Measurements from ENCODE around the gene CELA2B.
"Not testable (repeated sequence)": the region's sequence is repeated elsewhere in the genome, so short reads cannot be mapped to it uniquely, and the experiment has no call there.

CELA2B gene

DNA sequence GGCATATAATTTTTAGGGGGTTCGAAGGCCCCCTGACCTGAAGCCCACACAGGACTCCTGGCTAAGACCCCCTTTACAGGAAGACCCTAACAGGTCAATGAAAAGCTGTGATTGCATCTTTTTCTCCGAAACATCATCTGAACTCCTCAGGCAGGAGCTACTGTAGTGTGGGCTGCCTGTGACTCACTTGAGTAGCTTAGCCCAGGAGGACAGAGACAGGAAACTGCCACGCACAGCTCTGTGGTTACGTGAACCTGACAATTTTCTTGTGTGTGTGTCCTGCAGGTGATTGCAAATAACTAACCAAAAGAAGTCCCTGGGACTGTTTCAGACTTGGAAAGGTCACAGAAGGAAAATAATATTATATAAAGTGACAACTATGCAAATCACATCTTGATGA is 15.1 kb downstream of the CELA2B start:
- not testable (repeated sequence) for H3K27ac ChIP-seq; DNase-seq (ENCODE audit: low read depth, low spot score)

DNA sequence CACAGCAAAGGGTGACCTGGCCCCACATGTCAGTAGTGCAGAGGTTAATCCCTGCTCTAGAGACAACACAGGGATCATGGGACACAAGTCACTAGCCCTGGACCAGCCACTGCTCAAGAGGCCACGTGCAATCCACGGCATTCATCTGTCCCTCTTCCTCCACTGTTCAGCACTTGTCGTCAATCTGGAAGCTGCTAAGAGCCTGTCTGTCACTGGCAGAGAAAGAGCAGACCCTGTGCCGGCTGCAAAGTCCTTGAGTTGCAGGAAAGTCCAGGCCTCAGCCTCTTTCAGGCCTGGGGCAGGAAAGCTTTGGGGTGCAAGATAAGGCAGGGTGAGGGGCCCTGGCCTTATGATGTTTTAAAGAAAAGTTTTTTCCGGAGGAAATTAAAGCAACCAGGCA is 16.7 kb downstream of the CELA2B start:
- H3K27ac ChIP-seq = no peak overlapping the region
- no peak for DNase-seq (ENCODE audit: low read depth, low spot score)

DNA sequence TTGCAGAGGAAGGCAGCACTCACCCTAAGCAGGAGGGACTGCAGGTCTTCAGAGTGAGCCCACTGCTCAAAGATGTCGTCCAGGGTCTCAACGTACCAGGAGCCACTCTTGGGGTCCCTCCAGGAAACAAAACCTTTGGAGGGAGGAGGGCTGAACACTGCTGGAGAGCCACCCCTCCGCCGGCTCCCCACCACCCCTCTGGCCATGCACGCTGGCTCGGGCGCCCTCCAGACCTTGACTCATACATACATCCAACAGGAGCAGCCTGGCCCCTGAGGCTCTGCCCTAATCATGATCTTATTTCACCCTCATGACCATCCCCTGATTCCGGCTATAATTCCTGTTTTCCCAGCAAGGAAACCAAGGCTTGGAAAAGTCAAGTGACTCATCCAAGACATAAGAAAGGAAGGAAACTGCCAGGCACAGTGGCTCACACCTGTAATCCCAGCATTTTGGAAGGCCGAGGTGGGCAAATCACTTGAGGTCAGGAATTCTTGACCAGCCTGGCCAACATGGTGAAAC is 18.0 kb downstream of the CELA2B start:
- H3K27ac ChIP-seq = no peak overlapping the region
- no peak for DNase-seq (ENCODE audit: low read depth, low spot score)

DNA sequence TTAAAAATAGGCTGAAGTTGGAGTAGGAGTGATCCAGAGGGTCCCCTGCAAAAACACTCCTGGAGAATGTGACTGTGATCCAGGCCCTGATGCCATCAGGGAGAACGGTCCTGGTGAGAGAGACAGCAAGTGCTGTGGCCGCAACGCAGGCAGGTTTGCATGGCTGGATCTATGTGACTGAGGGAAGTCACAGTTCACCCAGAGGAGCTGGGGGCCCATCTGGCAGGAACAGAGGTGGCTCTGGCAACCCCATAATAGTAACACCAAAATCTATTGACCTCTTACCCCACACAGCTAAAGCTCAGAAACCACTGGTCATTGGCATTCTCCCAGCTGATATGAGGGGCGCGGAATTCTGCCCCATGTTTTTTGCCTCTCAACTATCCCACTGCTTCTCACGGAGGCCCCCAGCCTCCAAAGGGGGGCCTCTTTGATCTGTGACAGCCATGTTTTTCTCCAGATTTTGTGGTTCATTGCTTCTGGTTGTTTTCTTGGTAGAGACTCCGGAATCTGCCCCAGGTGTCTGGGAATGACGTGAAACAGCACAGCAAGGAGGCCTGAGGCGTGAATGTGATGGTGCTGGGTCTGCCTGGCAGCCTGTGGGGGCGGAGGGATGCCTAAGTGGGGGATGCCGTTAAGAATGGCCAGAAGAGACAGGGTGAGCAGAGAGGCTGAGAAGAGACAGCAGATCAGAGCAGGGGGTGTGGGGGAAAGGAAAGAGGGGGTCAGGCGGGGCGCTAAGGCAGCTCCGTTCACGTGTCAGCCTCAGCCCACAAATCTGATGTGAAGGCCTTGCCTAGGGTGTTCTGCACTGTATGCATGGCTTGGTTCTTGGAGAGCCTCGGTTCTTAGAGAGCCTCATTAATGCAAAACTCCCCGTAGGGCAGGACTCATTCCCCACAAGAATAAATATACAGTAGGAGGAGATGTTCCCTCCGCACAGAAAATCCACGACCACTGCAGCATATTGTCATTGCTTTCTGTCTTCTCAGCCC is 24.6 kb downstream of the CELA2B start:
- DNase-seq (ENCODE audit: low read depth, low spot score) = no peak

DNA sequence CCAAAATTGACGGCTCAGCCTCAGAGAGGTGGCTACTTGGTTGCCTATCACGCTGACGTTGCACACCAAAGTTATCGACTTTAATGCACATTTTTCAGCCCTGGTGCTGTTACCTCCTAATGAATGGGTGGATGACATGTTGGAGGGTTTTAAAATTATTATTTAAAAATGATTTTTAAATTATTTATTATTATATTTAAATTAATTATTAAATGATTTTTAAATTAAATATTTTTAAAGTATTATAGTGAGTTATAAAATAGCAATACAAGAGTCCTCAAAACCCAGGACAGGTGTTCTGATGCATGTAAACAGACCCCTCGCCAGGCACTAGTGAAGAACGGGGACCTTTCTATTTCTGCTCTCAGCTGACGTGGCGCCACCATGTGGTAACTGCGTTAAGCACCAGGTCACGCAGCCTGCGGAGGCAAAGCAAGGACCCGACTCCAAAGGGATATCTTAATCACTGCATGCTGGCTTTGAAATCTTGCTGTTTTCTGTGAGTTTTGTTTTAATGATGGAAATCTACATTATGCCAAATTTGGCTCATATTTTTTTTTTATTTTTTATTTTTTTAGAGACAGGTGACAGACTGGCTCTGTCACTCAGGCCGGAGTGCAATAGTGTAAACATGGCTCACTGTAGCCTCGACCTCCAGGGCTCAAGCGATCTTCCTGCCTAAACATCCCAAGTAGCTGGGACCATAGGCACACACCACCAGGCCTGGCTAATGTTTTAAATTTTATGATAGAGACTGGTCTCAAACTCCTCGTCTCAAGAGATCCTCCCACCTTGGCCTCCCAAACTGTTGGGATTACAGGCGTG is 25.5 kb downstream of the CELA2B start:
- DNase-seq (ENCODE audit: low read depth, low spot score) = no peak
- no peak overlapping the region for H3K27ac ChIP-seq

More for the DNA sequence above, 24.6 kb downstream of the CELA2B start:
- H3K27ac ChIP-seq = no peak overlapping the region

DNA sequence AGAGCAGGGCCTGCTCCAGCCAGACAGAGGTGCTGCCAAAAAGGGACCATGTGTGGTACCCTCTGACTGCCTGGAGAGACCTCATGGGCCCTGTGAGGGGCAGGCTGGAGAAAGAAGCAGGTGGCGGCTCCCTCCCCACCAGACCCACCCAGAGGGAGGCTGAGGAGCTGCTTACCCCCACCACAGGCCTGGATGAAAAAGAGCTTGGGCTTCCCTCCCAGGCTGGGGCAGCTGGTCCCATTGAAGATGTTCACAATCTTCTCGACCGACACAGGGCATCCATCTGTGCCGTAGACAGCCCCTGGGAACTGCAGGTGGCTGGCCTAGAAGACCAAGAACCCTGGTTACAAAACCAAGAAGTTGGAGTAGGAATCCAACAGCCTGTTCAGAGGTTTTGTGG is 28.5 kb downstream of the CELA2B start:
- no peak overlapping the region for H3K27ac ChIP-seq
- DNase-seq (ENCODE audit: low read depth, low spot score) = no peak

DNA sequence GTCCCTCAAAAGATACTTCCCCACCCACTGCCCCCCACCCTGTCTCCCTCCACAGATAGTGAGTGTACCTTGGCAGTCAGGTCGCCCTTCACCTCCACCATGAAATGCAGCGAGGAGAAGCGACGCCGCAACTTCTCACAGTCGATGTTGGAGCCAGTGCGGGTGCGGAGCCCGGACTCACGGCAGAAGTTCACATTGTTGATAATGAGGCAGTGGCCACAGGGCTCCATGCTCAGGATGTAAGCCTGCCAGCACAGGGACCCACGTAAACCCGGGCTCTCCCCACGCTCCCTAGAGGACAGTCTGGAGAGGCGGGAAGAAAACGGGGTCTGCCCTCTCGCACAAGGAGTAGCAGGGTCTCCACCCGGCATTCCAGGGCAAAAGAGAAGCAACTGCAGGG is 30.9 kb downstream of the CELA2B start:
- H3K27ac ChIP-seq = no peak overlapping the region
- no peak for DNase-seq (ENCODE audit: low read depth, low spot score)

DNA sequence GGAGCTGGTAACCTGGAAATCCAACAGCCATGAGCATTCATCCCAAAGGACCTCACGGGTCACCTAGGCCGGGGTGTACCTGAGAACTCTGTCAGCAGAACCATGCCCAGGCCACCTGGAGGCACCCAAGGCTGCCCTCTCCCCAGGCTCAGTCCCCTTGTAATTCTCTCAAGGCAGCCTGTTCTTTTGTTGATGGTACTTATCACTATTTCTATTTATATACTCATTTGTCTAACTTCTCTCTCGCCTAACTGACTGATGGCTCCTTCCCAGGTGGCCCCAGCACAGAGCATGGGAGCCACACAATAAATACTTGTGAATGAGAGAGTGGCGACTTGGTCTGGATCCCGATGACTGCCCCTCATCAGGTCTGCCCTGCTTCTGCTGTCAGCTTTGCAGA is 31.4 kb downstream of the CELA2B start:
- no peak overlapping the region for H3K27ac ChIP-seq
- no peak for DNase-seq (ENCODE audit: low read depth, low spot score)

DNA sequence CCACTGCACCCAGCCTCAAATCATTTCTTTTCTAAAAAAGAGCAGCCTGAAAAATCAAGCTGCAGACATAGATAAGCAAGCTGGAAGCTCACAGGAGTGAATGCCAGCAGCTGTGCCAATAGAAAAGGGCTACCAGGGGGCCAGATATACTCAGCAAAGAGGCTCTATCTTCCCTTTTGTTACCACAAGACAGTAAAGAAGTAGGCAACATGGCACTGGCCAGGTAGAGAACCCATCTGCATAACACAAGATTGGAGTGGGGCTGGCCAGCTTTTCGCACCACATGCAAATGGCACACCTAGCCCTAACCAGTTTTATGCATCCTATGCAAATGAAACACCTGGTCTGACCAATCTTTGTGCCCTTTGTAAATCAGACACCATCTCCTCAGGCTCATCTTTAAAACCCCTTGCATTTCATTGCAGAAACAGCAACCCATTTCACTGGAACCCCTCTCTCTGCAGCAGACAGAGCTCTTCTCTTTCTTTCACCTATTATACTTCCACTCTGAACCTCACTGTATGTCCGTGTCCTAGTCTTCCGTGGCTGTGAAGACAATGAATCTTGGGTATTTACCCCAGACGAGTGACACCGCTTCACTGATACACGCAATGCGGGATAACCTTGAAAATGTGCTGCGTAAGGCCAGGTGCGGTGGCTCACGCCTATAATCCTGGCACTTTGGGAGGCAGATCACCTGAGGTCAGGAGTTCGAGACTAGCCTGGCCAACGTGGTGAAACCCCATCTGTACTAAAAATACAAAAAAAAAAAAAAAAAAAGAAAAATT is 33.0 kb downstream of the CELA2B start:
- H3K27ac ChIP-seq = no peak overlapping the region
- DNase-seq (ENCODE audit: low read depth, low spot score) = no peak

DNA sequence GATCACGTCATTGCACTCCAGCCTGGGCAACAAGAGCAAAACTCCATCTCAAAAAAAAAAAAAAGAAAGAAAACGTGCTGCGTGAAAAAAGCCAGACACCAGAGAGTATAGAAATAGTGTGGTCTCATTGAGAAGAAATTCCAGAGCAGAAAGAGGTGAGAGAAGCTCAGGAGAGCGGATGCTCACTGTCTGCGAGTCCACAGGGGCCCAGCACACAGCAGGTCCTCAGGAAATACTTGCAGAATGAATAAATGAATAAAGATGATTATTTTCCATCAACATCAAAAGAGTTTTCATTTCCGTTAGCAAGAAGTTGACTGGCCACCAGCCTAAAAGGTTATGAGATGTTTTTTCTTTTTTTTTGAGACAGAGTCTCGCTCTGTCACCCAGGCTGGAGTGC is 33.7 kb downstream of the CELA2B start:
- DNase-seq (ENCODE audit: low read depth, low spot score) = no peak
- no peak overlapping the region for H3K27ac ChIP-seq

DNA sequence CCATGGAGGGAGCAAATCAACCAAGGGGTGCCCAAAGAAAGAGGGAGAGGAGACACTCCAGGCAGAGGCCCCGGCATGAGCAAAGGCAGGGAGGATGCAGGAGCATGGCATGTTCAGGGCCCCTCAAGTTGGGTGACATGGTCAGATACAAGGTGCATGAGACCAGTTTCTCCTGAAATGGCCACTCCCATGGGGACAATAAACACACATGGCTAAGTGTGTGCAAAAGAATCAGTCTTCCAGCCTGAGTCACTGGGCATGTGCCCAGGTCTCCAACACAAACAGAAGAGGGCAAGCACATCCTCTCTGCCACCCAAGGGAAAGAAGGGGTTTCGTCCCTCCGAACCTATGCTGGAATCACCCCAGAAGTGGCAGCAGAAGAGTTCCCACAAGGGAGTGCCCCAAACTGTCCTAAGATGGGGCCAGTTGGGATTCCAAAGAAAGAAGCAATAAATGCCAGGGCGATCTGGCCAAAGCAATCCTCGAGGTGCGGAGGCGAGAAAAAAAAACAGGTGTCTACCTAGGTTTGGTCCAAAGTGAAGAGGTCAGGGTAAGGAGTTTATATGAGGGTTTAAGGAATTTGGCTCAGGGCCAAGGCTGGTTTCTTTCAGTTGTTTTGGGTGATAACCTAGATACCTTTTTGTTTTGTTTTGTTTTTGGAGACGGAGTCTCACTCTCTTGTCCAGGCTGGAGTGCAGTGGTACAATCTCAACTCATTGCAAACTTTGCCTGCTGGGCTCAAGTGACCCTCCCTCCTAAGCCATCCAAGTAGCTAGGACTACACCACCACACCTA is 34.9 kb downstream of the CELA2B start:
- no peak for DNase-seq (ENCODE audit: low read depth, low spot score)
- H3K27ac ChIP-seq = no peak overlapping the region

DNA sequence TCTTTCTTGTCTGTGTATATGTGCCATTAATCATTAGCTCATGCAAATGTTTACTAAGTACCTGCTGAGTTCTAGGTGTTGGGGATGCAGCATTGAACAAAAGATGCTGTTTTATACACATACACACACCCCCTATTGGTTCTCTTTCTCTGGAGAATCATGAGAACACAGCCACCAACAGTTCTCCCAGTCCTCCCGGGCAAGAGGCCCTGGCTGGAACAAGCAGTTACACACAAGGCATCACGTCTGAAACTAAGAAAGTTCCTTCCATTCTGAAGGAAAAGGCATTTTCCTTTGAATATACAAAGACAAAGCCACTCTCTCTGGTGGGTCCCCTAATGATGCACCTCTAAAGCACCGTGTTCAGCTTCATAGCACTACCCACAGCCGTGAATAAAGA is 37.3 kb downstream of the CELA2B start:
- H3K27ac ChIP-seq = no peak overlapping the region

DNA sequence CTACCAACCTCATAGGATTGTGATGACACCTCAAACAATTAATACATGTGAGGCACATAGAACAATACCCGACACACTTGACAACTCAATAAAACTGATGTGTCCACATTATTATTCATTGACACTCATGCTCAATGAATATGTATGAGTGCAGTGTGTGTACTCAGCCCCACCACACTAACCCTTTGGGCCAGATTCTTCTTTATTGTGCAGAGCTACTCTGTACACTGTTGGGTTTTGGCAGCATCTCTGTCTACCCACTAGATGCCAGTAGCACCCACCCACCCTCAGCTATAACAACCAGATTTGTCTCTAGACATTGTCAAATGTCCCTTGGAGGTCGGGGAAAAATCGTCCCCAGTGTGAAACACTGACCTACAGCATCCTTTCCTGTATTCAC is 38.0 kb downstream of the CELA2B start:
- no peak for DNase-seq (ENCODE audit: low read depth, low spot score)
- H3K27ac ChIP-seq = no peak overlapping the region

More for the DNA sequence above, 37.3 kb downstream of the CELA2B start:
- no peak for DNase-seq (ENCODE audit: low read depth, low spot score)

DNA sequence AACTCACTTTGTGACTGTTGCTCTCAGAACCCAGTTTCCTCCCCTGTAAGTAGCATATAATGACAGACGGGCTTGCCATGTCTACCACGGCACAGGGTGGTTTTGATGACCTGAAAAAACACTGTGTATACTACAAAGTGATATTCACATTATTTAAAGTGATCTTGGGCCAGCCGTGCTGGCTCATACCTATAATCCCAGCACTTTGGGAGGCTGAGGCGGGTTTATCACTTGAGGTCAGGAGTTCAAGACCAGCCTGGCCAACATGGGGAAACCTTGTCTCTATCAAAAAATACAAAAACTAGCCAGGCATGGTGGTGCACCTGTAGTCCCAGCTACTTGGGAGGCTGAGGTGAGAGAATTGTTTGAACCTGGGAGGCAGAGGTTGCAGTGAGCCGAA is 38.7 kb downstream of the CELA2B start:
- H3K27ac ChIP-seq; DNase-seq (ENCODE audit: low read depth, low spot score): not testable (repeated sequence)

DNA sequence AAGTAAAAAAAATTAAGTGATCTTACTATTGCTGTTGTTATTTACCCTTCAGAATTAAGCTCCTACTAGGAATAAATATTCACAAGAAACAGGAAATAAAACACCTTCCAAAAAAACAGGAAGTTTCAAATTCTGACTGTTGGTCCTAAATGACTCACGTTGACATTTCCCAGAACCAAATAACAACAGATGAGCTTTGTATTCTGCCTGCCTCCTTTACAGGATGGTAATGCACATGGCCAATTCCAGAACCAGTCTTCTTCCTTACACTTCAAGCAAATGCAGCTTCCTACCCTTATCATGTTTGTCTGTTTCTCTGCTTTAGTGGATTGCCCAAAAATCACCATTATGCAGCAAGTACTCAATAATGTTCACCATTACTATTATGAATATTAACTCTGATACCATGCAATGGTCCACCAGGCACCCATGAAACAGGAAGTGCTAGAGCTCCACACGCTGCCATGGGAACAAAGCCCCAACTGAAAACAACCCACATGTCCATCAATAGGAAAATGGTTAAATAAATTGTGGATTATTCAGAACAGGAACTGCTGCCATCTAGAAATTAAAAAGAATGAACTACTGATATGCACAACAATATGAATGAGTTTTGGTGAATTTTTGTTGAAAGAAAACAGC is 39.2 kb downstream of the CELA2B start:
- no peak overlapping the region for H3K27ac ChIP-seq
- DNase-seq (ENCODE audit: low read depth, low spot score) = no peak

DNA sequence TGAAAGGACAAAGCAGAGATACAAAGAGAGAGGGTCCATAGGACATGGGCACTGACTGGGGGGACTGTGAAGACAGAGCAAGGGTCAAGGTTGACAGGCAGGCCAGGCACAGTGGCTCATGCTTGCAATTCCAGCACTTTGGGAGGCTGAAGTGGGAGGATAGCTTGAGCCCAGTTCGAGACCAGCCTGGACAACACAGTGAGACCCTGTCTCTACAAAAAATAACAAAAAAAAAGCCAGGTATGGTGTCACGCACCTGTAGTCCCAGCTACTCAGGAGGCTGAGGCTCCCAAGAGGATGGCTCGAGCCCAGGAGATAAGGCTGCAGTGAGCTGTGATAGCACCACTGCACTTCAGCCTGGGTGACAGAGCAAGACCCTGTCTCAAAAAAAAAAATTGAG is 43.7 kb downstream of the CELA2B start:
- DNase-seq (ENCODE audit: low read depth, low spot score) = no peak
- H3K27ac ChIP-seq = no peak overlapping the region

DNA sequence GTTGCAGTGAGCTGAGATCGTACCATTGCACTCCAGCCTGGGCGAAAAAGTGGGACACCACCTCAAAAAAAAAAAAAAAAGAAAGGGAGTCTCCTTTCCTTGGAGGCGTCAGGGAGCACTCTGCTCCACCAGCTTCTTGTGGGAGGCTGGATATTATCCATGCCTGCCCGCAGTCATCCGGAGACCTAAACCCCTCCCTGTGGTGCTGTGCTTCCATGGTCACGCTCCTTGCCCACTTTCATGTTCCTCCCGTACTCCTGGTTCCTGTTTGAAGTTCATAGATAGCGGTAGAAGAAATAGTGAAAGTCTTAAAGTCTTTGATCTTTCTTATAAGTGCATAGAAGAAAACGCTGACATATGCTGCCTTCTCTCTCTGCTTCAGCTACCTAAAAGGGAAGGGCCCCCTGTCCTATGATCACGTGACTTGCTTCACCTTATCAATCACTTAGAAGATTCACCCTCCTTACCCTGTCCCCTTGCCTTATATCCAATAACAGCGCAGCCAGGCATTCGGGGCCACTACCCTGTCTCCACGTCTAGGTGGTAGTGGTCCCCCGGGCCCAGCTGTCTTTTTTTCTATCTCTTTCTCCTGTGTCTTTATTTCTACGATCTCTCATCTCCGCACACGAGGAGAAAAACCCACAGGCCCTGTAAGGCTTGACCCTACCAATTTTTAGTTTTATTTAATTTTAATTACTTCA is 45.5 kb downstream of the CELA2B start:
- H3K27ac ChIP-seq; DNase-seq (ENCODE audit: low read depth, low spot score): not testable (repeated sequence)

DNA sequence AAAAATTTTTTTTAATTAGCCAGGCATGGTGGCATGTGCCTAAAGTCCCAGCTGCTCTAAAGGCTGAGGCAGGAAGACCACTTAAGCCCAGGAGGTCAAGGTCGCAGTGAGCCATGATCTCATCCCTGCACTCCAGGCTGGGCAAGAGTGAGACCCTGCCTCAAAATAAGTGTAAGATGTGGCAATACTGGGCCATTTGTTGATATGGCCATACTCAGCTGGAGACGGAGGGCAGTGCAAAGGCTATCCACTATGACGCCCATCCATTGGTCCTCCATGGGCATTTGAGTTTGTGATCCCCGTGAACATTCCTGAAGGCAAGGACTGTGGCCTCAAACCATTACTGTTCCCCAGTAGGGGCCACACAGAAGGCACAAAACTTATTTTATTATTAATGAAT is 46.6 kb downstream of the CELA2B start:
- no peak overlapping the region for H3K27ac ChIP-seq
- DNase-seq (ENCODE audit: low read depth, low spot score) = no peak
